SK-N-SH treated with all-trans-retinoic acid at 6 μM for 48 hours (cell line): ENCODE results near the gene BCL7B.

Experiments used
- RARB ChIP-seq: fragments of 250-450 bp; sonication (Bioruptor Pico); IDR thresholded peaks from 2 replicates; pipeline ENCODE4 v1.8.0; 2021; ENCODE audit warnings: mild to moderate bottlenecking, moderate library complexity
- ZC3H10 ChIP-seq: fragments of 250-450 bp; sonication (Bioruptor Pico); IDR thresholded peaks from 2 replicates; pipeline ENCODE4 v1.5.1; 2021; ENCODE audit warnings: mild to moderate bottlenecking, moderate library complexity
- TF ChIP-seq, protein P1 (sequence below): fragments of 250-450 bp; sonication (Bioruptor Pico); IDR thresholded peaks from 2 replicates; pipeline ENCODE4 v1.5.1; 2021; ENCODE audit warnings: mild to moderate bottlenecking, moderate library complexity

DNA sequence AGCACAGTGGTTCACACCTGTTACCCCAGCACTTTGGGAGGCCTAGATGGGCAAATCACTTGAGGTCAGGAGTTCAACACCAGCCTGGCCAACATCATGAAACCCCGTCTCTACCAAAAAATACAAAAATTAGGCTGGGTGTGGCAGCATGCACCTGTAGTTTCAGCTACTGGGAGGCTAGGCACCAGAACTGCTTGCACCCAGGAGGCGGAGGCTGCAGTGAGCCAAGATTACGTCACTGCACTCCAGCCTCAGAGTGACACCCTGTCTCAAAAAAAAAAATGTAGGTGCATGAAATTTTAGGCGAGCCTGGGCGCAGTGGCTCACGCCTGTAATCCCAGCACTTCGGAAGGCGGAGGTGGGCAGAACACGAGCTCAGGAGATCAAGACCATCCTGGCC, 9.6 kb downstream of the BCL7B start:
- TF ChIP-seq RARB, result no peak
- TF ChIP-seq, protein P1, sequence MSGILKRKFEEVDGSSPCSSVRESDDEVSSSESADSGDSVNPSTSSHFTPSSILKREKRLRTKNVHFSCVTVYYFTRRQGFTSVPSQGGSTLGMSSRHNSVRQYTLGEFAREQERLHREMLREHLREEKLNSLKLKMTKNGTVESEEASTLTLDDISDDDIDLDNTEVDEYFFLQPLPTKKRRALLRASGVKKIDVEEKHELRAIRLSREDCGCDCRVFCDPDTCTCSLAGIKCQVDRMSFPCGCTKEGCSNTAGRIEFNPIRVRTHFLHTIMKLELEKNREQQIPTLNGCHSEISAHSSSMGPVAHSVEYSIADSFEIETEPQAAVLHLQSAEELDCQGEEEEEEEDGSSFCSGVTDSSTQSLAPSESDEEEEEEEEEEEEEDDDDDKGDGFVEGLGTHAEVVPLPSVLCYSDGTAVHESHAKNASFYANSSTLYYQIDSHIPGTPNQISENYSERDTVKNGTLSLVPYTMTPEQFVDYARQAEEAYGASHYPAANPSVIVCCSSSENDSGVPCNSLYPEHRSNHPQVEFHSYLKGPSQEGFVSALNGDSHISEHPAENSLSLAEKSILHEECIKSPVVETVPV (CRISPR knock-in tag), result no peak
- TF ChIP-seq ZC3H10, result no peak
